Colonic mucosa (tissue), 4 donors: Measurements from ENCODE around the gene GORASP1. TPM values are rescaled to one million over a fixed set of nuclear protein-coding genes. Genes with fewer than 3 reads are reported as not detected.

Source experiments
- DNase-seq: peaks from one replicate; pipeline ENCODE4 v3.0.0-alpha.2; 2020
- H3K27ac ChIP-seq: fragments of 200-600 bp; one replicate; pipeline ENCODE4 v1.8.0; 2021
- H3K27me3 ChIP-seq: fragments of 200-600 bp; one replicate; pipeline ENCODE4 v1.8.0; 2021
- H3K36me3 ChIP-seq: fragments of 200-600 bp; one replicate; pipeline ENCODE4 v1.8.0; 2021
- H3K4me1 ChIP-seq: fragments of 200-600 bp; one replicate; pipeline ENCODE4 v1.8.0; 2021; ENCODE audit warnings: mild to moderate bottlenecking
- H3K4me3 ChIP-seq: fragments of 200-600 bp; one replicate; pipeline ENCODE4 v1.8.0; 2021
- H3K9ac ChIP-seq, 2 donors: one replicate each; pipeline ENCODE4 v1.7.0; 2013; ENCODE audit warnings: control low read depth in 2 of 2, low read depth in 2 of 2, low read length in 2 of 2
- H3K9me3 ChIP-seq: fragments of 200-600 bp; one replicate; pipeline ENCODE4 v1.8.0; 2021
- intact Hi-C: fragments of 100-400 bp; cut with DNase I; formaldehyde crosslinking; loops from one replicate; pipeline ENCODE4 v1.14.1; 2022
- total RNA-seq, 2 donors: library from RNA; stranded (reverse); fragmentation: NEBNext Ultra II Directional in 1 of 2; extraction: Animal tissue kit (Norgen Biotek cat#: 25700) in 1 of 2; gene quantifications; one replicate each; pipeline ENCODE4 v1.2.1, GENCODE V29; 2021
- TF ChIP-seq, protein P1 (sequence below): fragments of 200-600 bp; IDR thresholded peaks from one replicate; pipeline ENCODE4 v1.8.0; 2022; ENCODE audit warnings: antibody characterized with exemption, mild to moderate bottlenecking
- donor health status: healthy.
- donor health status: DM: no; HTN: no; CAD: no.
- donor health status: DM: no; HTN: no; CAD: no.

GORASP1 gene
- total RNA-seq, 2 donors from 2014 or later = 84.2 to 106 TPM

DNA sequence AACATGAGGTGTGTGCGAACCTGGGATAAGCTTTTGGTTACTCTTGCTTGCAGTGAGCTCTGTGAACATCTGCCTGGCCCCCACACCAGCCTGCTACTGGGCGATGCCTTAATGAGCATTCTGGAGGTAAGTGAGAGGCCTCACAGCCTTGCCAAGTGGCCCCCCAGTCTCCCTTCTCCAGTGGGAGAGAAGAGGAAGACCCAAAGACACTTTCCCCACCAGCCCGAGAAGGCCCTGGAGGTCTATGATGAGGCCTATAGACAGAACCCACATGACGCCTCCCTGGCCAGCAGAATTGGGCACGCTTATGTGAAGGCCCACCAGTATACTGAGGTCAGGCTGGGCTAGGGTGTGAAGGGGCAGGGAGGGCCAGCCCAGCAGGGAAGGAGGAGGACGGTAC, 22.6 kb upstream of the GORASP1 start:
- TF ChIP-seq, protein P1, sequence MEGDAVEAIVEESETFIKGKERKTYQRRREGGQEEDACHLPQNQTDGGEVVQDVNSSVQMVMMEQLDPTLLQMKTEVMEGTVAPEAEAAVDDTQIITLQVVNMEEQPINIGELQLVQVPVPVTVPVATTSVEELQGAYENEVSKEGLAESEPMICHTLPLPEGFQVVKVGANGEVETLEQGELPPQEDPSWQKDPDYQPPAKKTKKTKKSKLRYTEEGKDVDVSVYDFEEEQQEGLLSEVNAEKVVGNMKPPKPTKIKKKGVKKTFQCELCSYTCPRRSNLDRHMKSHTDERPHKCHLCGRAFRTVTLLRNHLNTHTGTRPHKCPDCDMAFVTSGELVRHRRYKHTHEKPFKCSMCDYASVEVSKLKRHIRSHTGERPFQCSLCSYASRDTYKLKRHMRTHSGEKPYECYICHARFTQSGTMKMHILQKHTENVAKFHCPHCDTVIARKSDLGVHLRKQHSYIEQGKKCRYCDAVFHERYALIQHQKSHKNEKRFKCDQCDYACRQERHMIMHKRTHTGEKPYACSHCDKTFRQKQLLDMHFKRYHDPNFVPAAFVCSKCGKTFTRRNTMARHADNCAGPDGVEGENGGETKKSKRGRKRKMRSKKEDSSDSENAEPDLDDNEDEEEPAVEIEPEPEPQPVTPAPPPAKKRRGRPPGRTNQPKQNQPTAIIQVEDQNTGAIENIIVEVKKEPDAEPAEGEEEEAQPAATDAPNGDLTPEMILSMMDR = no peak
- Histone ChIP-seq H3K27ac (no peak overlapping the region), H3K4me1 (peaks cover 5% of the 10 kb centered on the region), H3K36me3 (no peaks in the 10 kb centered on the region), H3K4me3 (no peak overlapping the region), H3K27me3 (no peaks in the 10 kb centered on the region), H3K9ac (no peak overlapping the region), H3K9me3 (no peaks in the 10 kb centered on the region)
- no peak for DNase-seq
- intact Hi-C loops = no loop called here

DNA sequence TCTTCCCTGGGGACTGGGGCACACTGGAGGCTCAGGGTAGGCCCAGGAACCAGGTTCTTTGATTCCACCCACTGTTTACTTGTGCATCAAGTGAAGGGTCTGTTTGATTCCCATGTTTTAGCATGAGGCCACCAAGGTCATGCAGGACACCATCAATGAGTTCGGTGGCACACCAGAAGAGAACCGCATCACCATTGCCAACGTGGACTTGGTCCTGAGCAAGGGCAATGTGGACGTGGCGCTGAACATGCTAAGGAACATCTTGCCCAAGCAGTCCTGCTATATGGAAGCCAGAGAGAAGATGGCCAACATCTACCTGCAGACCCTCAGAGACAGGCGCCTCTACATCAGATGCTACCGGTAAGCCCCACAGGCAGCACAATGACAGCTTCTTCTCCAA, 21.5 kb upstream of the GORASP1 start:
- Histone ChIP-seq H3K4me1 (peaks cover 5% of the 10 kb centered on the region), H3K27me3 (no peaks in the 10 kb centered on the region), H3K9me3 (no peaks in the 10 kb centered on the region), H3K36me3 (no peaks in the 10 kb centered on the region), H3K9ac (no peak overlapping the region), H3K27ac (no peak overlapping the region), H3K4me3 (no peak overlapping the region)
- no peak for DNase-seq
- intact Hi-C loops = loop anchor here (5.0 to 10.0 kb wide), 2 partner anchors 158 to 256 kb away; partner anchors contain the start of gene SLC25A38
- TF ChIP-seq, protein P1 = no peak

DNA sequence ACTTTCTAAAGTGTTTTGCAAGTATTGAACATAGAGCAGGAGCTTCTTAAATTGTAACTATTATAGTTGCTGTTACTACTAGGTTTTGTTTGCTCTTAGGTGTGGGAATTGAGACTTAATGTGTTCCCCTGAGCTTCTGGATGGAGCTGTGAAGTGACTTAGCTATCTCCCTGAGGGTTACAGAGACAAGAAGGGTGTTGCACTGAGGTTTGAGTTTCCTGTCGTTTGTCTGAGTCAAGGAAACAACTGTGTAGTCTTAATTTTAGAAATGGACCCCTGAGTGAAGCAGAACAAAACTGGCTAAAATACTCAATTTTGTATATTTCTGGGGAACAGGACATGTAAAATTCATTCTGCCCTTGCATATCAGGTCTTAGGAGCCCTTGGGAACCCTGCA, 20.5 kb upstream of the GORASP1 start:
- intact Hi-C loops = loop anchor here (5.0 to 10.0 kb wide), 2 partner anchors 159 to 257 kb away; partner anchors contain the start of gene SLC25A38
- no peak overlapping the region for H3K4me3 ChIP-seq
- TF ChIP-seq, protein P1 = no peak

DNA sequence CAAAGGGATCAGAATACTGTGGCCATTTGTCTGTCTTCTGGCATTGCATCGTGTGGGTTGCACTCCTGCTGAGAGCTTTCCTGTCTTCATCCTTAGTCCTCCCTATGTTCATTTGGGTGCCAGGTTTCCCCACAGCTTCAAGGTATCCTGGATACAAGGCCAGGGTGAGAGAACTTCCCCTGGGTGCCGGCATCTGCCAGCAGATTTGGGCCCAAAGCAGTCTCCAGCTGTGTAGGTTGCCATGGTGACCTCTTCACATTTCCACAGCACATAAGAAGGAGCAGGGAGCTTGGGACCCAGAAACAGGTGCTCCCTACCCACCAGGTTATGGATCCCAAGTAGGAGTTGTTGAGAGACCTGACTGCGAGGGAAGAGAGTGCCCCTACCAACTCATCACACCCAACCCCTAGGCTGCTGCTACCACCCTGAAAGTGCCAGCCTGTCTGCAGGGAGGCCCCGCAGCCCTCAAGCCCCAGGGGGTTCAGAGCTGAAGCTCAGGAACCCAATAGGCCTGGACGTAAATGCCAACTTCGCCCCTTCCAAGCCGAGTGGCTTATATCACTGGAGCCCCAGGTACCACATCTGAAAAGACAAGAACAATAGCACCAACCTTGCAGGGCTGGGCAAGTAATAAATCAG, 20.0 kb upstream of the GORASP1 start:
- DNase-seq = no peak
- Histone ChIP-seq H3K4me3 (no peak overlapping the region), H3K27me3 (no peaks in the 10 kb centered on the region), H3K36me3 (no peaks in the 10 kb centered on the region), H3K9me3 (no peaks in the 10 kb centered on the region), H3K27ac (no peak overlapping the region), H3K9ac (no peak overlapping the region), H3K4me1 (peaks cover 5% of the 10 kb centered on the region)
- intact Hi-C loops = loop anchor here (5.0 to 10.0 kb wide), 2 partner anchors 160 to 257 kb away; partner anchors contain the start of gene SLC25A38
- TF ChIP-seq, protein P1 = no peak

More for the DNA sequence above, 20.5 kb upstream of the GORASP1 start:
- Histone ChIP-seq H3K4me1 (peaks cover 5% of the 10 kb centered on the region), H3K9me3 (no peaks in the 10 kb centered on the region), H3K27ac (no peak overlapping the region), H3K27me3 (no peaks in the 10 kb centered on the region), H3K9ac (no peak overlapping the region), H3K36me3 (no peaks in the 10 kb centered on the region)
- DNase-seq = no peak

DNA sequence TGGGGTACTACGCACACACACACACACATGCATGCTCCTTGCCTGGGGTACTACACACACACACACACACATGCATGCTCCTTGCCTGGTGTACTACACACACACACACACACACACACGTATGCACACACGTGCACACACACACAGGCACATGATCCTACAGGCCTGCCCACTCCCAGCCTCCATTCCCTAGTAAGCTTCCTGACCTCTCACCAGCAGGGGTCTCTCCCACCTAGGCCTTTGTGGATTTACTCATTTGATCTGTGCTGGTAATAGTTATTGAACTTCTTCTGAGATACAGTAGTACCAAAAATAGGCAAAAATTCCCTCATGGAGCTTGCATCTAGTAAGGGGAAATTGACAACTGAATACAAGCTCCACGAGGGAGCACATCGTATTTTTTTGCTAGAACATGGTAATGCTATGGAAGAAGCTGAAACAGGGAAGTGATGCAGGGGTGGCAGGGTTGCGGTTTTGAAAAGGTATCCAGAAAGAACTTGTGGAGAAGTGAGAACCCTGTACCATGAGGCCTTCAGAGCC, 19.2 kb upstream of the GORASP1 start:
- Histone ChIP-seq H3K36me3 (no peaks in the 10 kb centered on the region), H3K4me1 (peaks cover 5% of the 10 kb centered on the region), H3K27me3 (no peaks in the 10 kb centered on the region), H3K4me3 (no peak overlapping the region), H3K9me3 (no peaks in the 10 kb centered on the region), H3K27ac (no peak overlapping the region), H3K9ac (no peak overlapping the region)
- TF ChIP-seq, protein P1 = peak; percentile 26
- peak; percentile 71 for DNase-seq
- intact Hi-C loops = loop anchor here (5.0 to 10.0 kb wide), 2 partner anchors 161 to 258 kb away; partner anchors contain the start of gene SLC25A38
